Measurements from ENCODE around the gene MAST1.

- TF ChIP-seq POLR2A (IDR thresholded peaks at IDR 0.05), result no peak
- no peak for TF ChIP-seq CTCF (IDR thresholded peaks at IDR 0.05)
- no peak for TF ChIP-seq EP300 (IDR thresholded peaks at IDR 0.05)
These were observed 26.7 kb downstream of the MAST1 start for GRCh38 chr19:12864721-12865715.

Measured in upper lobe of left lung (tissue), 4 donors.